GM06990 (cell line): ENCODE measurements around the gene SPCS1.

Experiments used
- DNase-seq: peaks from one replicate; pipeline ENCODE4 v3.0.0-alpha.2; 2011; ENCODE audit not compliant: insufficient read length; ENCODE audit errors: extremely low read depth
- H3K27me3 ChIP-seq: replicated peaks from 2 replicates; pipeline ENCODE4 v1.6.0; 2011; ENCODE audit warnings: low read length; ENCODE audit not compliant: control insufficient read depth, insufficient read depth
- H3K36me3 ChIP-seq: 2 replicates; pipeline ENCODE4 v1.5.1; 2011; ENCODE audit warnings: low read length; ENCODE audit not compliant: control insufficient read depth, insufficient read depth
- H3K4me3 ChIP-seq: replicated peaks from 2 replicates; pipeline ENCODE4 v1.5.1; 2011; ENCODE audit warnings: low read depth, mild to moderate bottlenecking, control low read depth, low read length
- TF ChIP-seq, protein P1 (sequence below): IDR thresholded peaks from 2 replicates; pipeline ENCODE4 v1.5.1; 2011; ENCODE audit warnings: low read length, control low read depth, mild to moderate bottlenecking, inconsistent platforms; ENCODE audit not compliant: insufficient read depth, poor library complexity, severe bottlenecking

Gene SPCS1

GRCh38 chr3:52696830-52697631 is 8.9 kb upstream of the SPCS1 start:
- TF ChIP-seq, protein P1, sequence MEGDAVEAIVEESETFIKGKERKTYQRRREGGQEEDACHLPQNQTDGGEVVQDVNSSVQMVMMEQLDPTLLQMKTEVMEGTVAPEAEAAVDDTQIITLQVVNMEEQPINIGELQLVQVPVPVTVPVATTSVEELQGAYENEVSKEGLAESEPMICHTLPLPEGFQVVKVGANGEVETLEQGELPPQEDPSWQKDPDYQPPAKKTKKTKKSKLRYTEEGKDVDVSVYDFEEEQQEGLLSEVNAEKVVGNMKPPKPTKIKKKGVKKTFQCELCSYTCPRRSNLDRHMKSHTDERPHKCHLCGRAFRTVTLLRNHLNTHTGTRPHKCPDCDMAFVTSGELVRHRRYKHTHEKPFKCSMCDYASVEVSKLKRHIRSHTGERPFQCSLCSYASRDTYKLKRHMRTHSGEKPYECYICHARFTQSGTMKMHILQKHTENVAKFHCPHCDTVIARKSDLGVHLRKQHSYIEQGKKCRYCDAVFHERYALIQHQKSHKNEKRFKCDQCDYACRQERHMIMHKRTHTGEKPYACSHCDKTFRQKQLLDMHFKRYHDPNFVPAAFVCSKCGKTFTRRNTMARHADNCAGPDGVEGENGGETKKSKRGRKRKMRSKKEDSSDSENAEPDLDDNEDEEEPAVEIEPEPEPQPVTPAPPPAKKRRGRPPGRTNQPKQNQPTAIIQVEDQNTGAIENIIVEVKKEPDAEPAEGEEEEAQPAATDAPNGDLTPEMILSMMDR = no peak
- DNase-seq = no peak
- peaks cover 20% of the 10 kb centered on the region for H3K36me3 ChIP-seq

DNA sequence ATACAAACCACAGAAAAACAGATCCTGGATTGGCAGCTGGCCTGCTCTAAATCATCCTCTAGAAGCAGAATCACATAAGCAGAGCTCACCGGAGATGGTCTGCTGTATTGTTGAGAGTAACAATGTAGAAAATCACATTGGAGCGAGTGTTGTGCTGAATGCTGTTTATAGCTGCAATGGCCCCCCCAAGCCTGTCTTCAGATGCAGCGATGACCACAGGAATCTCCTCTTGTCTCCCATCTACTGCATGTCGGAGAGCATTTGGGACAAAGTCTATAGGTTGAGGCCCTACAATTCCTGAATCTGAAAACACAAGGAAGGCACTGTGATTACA is 8.3 kb upstream of the SPCS1 start:
- Histone ChIP-seq H3K27me3 (no peaks in the 10 kb centered on the region), H3K36me3 (peaks cover 18% of the 10 kb centered on the region), H3K4me3 (no peak overlapping the region)
- DNase-seq = no peak
- TF ChIP-seq, protein P1 = no peak

More at GRCh38 chr3:52696830-52697631, 8.9 kb upstream of the SPCS1 start:
- Histone ChIP-seq H3K27me3 (no peaks in the 10 kb centered on the region), H3K4me3 (no peak overlapping the region; the same call in 1 of the 2 replicates)

DNA sequence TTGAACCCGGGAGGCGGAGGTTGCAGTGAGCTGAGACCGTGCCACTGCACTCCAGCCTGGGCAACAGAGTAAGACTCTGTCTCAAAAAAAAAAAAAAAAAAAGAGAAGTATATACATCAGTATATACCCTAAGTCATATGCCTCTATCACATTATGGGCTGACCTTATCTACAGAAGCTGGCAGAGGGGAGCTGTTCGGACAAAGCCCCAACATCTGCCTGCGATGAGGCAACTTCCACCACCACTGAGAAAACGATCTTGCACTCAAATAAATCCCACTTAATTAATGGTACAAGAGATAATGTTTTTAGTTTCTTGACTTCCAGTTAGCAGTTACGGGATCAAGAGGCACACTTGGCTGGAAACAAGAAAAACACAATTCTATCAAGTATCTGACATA is 2.6 kb upstream of the SPCS1 start:
- TF ChIP-seq, protein P1 = no peak
- Histone ChIP-seq H3K27me3 (no peaks in the 10 kb centered on the region), H3K4me3 (peak overlapping the region; percentile 77; the same call in 1 of the 2 replicates), H3K36me3 (no peaks in the 10 kb centered on the region; the same call in 1 of the 2 replicates)
- DNase-seq = no peak

- H3K27me3 ChIP-seq = no peaks in the 10 kb centered on the region
- peak overlapping the region; percentile 77 for H3K4me3 ChIP-seq
- H3K36me3 ChIP-seq = no peaks in the 10 kb centered on the region; the same call in none of the 2 replicates
- TF ChIP-seq, protein P1 = no peak
- DNase-seq = peak; percentile 41
Measured at GRCh38 chr3:52704611-52705437, 1.1 kb upstream of the SPCS1 start.

DNA sequence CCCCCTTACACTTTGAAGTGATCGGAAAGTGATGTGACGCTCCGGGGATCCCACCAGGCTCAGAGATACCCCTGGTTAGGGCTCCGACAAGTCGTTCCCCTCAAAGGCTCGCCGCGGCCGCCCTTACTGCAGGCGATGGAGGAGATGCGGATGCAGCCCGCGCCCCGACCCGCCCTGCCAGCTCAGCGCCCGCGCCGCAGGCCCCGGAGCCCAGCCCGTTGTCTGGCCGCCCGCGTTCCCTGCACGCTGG is 543 bp upstream of the SPCS1 start:
- TF ChIP-seq, protein P1 = no peak
- no peak for DNase-seq
- H3K27me3 ChIP-seq = no peaks in the 10 kb centered on the region
- no peaks in the 10 kb centered on the region; the same call in none of the 2 replicates for H3K36me3 ChIP-seq
- peak overlapping the region; percentile 77 for H3K4me3 ChIP-seq
